ENCODE measurements around the gene SMOC2.

Gene SMOC2

GRCh38 chr6:168417191-168417590 is 23.8 kb upstream of the SMOC2 start:
- no peak for TF ChIP-seq ZNF302 (tag by site-specific recombination; IDR thresholded peaks at IDR 0.05; ENCODE audit: low read depth)
- no peak for TF ChIP-seq ZBTB20 (tag by site-specific recombination; IDR thresholded peaks at IDR 0.05)
- TF ChIP-seq GLIS1 (tag by site-specific recombination; IDR thresholded peaks at IDR 0.05), result no peak
- no peak for TF ChIP-seq ZBTB10 (tag by site-specific recombination; IDR thresholded peaks at IDR 0.05)
- no peak for TF ChIP-seq ZNF169 (tag by site-specific recombination; IDR thresholded peaks at IDR 0.05)
- no peak for TF ChIP-seq ZBTB1 (tag by site-specific recombination; IDR thresholded peaks at IDR 0.05)
- no peak for TF ChIP-seq ELK4 (IDR thresholded peaks at IDR 0.05; ENCODE audit: borderline replicate concordance, low read depth, low read length)
- TF ChIP-seq ZNF223 (tag by site-specific recombination; IDR thresholded peaks at IDR 0.05), result no peak
- TF ChIP-seq ZNF274 (IDR thresholded peaks at IDR 0.05; ENCODE audit: low read length), result no peak
- TF ChIP-seq ZNF274 (tag by site-specific recombination; IDR thresholded peaks at IDR 0.05; ENCODE audit: borderline replicate concordance), result no peak
- TF ChIP-seq ZNF521 (tag by site-specific recombination; IDR thresholded peaks at IDR 0.05), result no peak
- TF ChIP-seq ZNF658 (tag by site-specific recombination; IDR thresholded peaks at IDR 0.05), result no peak
- no peak for TF ChIP-seq ZNF324 (tag by site-specific recombination; IDR thresholded peaks at IDR 0.05)
- TF ChIP-seq OSR2 (tag by site-specific recombination; IDR thresholded peaks at IDR 0.05), result no peak
- no peak for TF ChIP-seq ZNF16 (tag by site-specific recombination; IDR thresholded peaks at IDR 0.05; ENCODE audit: low read depth)
- no peak for TF ChIP-seq ZNF211 (tag by site-specific recombination; IDR thresholded peaks at IDR 0.05; ENCODE audit: low read depth)
- no peak for TF ChIP-seq KLF1 (tag by site-specific recombination; IDR thresholded peaks at IDR 0.05)

GRCh38 chr6:168417679-168418557 is 23.1 kb upstream of the SMOC2 start:
- CTCF ChIA-PET, result interaction anchor here (0.7 to 1.3 kb wide), 2 partner anchors 28 to 461 kb away, joined by 3 read pairs; no protein-coding TSS in a partner anchor
- no peak overlapping the region for H3K4me3 ChIP-seq (ENCODE audit: low read depth, low read length)
- H3K4me1 ChIP-seq (ENCODE audit: control insufficient read depth, insufficient read depth, low read length), result no peaks in the 10 kb centered on the region
- no peaks in the 10 kb centered on the region for H3K9me3 ChIP-seq (ENCODE audit: control insufficient read depth, insufficient read depth, low read depth, low read length)
- H3K36me3 ChIP-seq (ENCODE audit: control insufficient read depth in 2 of 2, insufficient read depth in 1 of 2, low read length in 2 of 2), result no peaks in the 10 kb centered on the region
- no peak overlapping the region for H3K27ac ChIP-seq (ENCODE audit: extremely low read depth, low read depth, low read length)
- POLR2A ChIA-PET, result no interaction called here
- TF ChIP-seq MYNN (tag by site-specific recombination; IDR thresholded peaks at IDR 0.05; ENCODE audit: borderline replicate concordance) (no peak), KLF7 (tag by site-specific recombination; IDR thresholded peaks at IDR 0.05; ENCODE audit: borderline replicate concordance) (no peak), ZNF274 (IDR thresholded peaks at IDR 0.05; ENCODE audit: low read length) (no peak), ZNF274 (tag by site-specific recombination; IDR thresholded peaks at IDR 0.05; ENCODE audit: borderline replicate concordance) (no peak), ZNF335 (tag by site-specific recombination; conservative IDR thresholded peaks at IDR 0.05) (no peak), ZNF146 (tag by site-specific recombination; IDR thresholded peaks at IDR 0.05) (no peak), TSHZ1 (tag by site-specific recombination; IDR thresholded peaks at IDR 0.05; ENCODE audit: borderline replicate concordance) (no peak), ZNF449 (tag by site-specific recombination; IDR thresholded peaks at IDR 0.05) (no peak)

More at GRCh38 chr6:168417191-168417590, 23.8 kb upstream of the SMOC2 start:
- no peaks in the 10 kb centered on the region for H3K4me1 ChIP-seq (ENCODE audit: control insufficient read depth, insufficient read depth, low read length)
- CTCF ChIA-PET, result no interaction called here
- no peak overlapping the region for H3K4me3 ChIP-seq (ENCODE audit: low read depth, low read length)
- H3K9me3 ChIP-seq (ENCODE audit: control insufficient read depth, insufficient read depth, low read depth, low read length), result no peaks in the 10 kb centered on the region
- H3K27ac ChIP-seq (ENCODE audit: extremely low read depth, low read depth, low read length), result no peak overlapping the region
- no peaks in the 10 kb centered on the region for H3K36me3 ChIP-seq (ENCODE audit: control insufficient read depth in 2 of 2, insufficient read depth in 1 of 2, low read length in 2 of 2)
- POLR2A ChIA-PET, result no interaction called here

Data from HEK293 (cell line).